Suppressor macrophage treated with lipopolysaccharide for 4 hours (primary cell): ENCODE results near the gene KANSL1L.
"Not testable (repeated sequence)": the region's sequence is repeated elsewhere in the genome, so short reads cannot be mapped to it uniquely, and the experiment has no call there.

Experiments used
- DNase-seq: peaks from one replicate; pipeline ENCODE4 v3.0.0-alpha.2; 2020

KANSL1L gene, protein sequence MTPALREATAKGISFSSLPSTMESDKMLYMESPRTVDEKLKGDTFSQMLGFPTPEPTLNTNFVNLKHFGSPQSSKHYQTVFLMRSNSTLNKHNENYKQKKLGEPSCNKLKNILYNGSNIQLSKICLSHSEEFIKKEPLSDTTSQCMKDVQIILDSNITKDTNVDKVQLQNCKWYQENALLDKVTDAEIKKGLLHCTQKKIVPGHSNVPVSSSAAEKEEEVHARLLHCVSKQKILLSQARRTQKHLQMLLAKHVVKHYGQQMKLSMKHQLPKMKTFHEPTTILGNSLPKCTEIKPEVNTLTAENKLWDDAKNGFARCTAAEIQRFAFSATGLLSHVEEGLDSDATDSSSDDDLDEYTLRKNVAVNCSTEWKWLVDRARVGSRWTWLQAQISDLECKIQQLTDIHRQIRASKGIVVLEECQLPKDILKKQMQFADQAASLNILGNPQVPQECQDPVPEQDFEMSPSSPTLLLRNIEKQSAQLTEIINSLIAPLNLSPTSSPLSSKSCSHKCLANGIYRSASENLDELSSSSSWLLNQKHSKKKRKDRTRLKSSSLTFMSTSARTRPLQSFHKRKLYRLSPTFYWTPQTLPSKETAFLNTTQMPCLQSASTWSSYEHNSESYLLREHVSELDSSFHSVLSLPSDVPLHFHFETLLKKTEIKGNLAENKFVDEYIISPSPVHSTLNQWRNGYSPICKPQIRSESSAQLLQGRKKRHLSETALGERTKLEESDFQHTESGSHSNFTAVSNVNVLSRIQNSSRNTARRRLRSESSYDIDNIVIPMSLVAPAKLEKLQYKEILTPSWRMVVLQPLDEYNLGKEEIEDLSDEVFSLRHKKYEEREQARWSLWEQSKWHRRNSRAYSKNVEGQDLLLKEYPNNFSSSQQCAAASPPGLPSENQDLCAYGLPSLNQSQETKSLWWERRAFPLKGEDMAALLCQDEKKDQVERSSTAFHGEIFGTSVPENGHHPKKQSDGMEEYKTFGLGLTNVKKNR

DNA sequence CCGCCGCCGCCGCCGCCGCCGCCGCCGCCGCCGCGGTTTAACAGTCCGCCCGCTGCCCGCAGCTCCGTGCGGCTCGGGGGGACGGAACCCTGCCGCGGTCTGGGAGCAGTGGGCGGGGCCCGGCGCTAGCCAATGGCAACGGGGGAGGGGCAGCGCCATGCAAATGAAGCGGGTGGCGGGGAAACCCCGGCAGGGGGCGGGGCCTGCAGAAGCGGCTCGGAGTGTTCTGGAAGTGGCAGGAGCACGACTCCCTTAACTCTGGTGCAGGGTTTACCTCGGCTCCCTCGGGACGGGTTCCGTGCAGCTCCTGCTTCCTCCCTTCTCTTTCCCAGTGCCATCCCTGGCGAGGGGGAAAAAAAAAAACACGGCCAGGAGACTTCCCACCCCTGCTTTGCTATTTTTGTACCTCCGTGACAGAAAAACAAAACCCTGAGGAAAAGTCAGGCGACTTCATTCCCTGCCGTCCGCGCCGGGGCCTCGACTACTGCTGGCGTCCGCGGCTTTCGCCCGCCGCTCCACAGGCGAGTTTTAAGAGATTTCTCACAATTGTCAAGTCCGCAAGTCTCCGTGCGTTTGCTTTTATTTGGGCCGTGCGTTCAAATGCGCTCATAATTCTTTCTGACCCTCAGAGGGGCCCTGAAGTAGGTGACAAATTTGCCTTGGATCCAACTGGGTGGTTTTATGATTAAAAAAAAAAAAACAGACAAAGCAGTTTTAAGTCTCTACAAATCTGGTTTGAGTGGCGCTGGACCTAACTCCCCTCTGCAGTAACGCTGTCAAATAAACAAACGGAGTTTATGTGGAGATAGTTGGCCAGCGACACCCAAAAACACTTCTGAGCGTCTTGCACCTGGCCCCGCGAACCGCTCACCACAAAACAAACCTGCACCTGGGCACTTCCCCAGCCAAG lies at the start of gene KANSL1L:
TSS of gene KANSL1L (minus strand) at position 101 of the 910 bp plus-strand sequence. CDS start 16,827 bp downstream, outside the sequence.
- peak; percentile 99 for DNase-seq

DNA sequence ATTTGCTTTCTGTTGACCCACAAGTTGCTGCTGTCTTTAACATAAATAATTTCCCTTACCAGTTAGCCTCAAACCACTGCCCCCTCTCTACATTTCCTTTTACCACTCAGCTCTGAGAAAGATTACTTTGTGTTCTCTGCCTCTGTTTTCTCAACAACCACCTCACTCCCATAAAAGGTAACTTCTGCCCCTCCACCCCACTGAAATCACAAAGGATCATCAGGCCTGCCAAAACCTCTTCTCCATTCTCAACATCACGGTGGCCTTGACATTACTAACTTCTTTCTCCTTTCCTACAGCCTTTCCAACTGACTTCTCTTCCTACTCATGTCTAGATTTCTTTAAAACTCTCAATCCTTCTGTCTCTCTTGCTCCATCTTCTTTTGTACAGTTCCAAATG lies 43.9 kb upstream of the KANSL1L start:
- DNase-seq, result no peak

DNA sequence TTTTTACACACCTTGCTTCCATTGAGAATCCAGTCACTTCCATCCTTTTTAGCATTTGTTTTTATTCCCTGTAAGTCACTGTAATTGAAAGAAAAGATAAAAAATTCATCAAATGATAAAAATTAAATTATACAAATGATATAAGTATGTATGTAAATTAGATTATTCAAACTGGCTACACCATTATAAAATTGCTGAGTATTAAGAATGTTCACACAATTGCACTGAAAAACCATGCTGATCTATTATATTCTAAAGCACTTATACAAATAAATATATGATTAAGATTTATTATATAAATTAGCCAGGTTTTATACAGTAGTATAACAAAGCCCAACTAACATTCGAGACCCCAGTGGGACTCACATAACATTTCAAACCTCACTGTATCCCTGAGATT lies 39.0 kb upstream of the KANSL1L start:
- DNase-seq, result no peak

DNA sequence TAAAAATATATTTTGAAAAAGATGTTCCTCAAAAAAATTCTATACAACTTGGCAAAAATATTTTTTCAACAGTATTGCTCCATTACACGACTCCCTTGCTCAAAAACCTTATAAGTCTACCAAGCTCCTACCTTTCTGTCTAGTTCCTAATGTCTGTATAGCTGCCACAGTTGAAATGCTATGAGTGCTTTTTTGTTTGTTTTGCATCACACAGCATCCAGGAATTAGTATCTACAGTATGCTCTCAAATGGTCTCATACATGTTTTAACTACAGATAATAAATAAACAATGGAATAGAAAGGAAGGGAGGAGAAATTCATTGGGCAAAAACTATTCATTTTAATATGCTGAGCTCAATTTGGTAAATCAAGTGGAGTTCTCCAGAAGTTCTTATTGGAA lies 36.7 kb upstream of the KANSL1L start:
- DNase-seq, result no peak

DNA sequence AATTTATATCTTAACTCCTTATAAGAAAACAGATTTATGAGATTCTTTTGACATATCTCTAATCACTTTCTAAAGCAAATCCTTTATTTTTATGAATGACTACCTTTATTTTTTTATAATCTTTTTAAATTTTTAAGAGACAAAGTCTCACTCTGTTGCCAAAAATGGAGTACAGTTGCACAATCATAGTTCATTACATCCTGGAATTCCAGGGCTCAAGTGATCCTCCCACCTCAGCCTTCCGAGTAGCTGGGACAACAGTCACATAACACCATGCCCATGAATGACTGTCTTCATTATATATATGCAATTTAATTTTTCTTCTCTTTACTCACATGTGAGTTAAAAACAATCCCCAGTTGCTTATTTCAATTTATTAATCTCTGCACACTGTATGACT lies 32.3 kb upstream of the KANSL1L start:
- DNase-seq, result no peak

DNA sequence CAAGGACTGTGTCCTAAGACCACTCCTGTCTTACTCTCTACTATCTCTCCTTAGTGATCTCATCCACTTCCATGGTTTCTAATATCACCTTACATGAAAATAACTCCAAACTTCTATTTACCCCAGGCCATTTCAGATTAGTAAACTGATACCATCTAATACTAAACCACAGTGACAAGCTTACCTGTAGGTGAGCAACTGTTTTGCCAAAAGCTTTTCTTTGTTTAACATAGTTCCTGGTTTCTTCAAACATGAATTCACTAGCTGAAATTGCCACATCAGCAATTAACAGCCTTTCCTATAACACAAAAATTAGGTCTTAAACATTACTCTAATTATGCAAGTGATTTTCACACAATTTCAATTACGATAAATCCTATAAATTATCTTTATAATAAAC lies 31.9 kb upstream of the KANSL1L start:
- DNase-seq, result no peak

DNA sequence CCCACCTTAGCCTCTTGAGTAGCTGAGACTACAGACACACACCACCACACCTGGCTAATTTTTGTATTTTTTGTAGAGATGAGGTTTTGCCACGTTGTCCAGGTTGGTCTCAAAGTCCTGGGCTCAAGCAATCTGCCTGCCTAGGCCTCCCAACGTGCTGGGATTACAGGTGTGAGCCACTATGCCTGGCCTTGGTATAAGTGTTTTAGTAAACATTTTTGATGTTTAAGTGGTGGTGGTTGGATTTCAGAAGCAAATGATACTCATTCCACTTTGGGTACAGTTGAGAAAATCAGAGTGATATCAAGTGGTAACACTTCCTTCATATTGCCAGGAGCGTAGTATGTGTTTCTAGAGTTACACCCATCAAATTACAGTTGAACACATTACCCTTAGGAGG lies 28.6 kb upstream of the KANSL1L start:
- no peak for DNase-seq

DNA sequence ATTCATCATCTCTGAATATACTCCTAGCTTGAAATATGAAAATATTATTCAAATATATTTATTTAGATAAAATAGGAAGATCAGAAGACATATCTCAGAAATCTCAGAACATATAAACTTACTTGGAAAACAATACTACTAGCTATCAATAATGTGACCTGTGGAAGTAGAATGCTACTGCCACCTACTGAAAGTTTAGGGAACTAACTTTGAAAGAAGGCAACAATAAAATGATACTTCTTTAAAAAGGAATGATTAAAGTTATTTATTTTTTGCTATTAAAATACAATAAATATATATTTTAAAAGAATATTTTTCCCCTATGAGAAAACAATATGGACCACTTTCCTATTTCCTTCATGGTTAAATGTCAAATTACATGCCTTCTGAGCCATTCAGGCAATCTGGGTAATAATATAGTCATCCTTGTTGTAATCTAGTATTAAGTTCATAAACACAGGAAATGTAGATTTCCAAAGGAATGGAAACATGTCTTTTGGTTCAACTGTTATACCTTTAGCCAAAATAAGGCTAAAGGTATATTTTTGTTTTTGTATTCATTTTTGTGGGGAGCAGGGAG lies 28.1 kb upstream of the KANSL1L start:
- DNase-seq, result peak; percentile 47

DNA sequence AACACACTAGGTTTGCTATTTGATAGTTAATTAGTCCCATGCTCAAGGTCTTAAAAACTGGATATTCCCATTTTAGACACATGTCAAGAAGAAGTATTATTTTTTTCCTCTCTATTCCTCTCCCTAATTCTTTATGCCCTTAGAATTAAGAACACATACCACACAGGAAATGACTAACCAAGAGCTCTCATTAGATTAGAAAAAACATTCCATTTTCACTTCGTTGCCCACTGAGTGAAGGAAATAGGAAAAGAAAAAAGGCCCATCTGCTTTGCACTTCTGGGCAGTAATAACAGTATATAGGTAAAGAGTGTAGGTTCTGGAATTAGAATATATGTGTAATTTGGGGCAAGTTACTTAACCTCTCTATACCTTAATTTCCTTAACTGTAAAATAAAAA lies 27.1 kb upstream of the KANSL1L start:
- DNase-seq, result no peak

DNA sequence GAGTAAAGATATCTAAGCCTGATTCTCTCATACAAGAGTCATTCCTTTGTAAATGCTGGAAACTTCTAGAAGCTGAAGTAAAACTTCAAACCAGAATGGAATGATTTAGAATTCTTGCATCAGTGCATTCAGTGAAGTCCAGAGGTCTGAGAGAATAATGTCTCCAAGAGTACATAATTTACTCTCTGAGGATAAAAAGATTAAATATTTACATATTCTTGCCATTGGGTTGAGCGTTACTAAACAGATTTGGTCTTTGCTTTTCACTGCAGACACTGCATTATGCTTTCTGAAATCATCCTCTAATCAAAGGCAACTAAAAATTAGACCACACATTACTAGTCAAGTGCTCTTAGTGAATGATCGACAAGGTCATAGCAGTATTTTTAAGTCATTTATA lies 26.5 kb upstream of the KANSL1L start:
- DNase-seq, result no peak

DNA sequence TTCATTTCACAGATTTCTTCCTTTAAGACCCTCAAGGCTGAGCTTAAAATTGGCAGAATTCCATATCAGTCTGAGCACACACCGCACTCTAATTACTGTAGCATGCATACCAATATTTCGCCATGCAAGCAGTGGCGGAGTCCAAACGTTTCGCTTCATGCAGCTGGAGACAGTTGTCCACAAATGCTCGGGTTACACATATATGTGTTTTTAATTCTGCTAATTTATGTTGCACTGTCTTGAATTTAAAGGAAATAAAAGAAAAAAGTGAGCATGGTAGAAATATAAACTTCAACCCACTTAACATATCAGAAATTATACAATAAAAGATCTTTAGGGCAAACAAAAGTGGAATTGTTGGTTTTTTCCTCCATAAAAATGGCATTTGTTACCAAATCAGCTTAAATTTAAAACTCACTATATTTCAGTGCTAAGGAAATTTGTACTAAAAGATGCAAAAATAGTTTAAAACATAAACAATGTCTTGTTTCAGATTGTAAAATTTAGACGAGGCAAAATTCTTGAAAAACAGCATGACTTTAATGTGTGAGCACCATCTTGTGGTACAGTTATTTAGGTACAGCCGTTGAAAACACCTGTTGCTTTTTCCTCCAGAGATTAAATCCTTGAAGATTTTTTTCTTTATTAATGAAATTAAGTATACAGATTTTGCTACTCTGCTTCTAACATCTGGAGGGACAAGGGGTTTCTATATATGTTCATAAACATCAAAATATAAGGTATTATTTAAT lies 24.1 kb upstream of the KANSL1L start:
- peak; percentile 69 for DNase-seq

DNA sequence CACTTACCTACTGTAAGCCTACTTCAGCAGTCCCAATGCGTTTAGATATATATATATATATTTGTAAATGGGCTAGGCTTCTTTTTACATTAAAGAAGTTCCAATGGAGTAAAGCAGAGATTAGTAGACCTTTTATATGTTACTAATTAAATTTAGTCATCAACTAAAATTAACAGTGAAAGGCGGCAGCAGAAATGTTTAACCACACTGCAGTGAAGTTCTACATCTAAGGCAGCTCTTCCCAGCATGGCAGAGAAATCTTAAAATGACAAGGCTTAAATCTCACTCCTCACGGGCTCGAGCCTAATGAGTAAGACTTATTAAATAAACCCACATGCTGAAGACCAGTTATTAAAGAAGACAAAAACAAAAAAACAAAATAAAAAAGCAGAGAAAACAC lies 19.1 kb upstream of the KANSL1L start:
- no peak for DNase-seq

DNA sequence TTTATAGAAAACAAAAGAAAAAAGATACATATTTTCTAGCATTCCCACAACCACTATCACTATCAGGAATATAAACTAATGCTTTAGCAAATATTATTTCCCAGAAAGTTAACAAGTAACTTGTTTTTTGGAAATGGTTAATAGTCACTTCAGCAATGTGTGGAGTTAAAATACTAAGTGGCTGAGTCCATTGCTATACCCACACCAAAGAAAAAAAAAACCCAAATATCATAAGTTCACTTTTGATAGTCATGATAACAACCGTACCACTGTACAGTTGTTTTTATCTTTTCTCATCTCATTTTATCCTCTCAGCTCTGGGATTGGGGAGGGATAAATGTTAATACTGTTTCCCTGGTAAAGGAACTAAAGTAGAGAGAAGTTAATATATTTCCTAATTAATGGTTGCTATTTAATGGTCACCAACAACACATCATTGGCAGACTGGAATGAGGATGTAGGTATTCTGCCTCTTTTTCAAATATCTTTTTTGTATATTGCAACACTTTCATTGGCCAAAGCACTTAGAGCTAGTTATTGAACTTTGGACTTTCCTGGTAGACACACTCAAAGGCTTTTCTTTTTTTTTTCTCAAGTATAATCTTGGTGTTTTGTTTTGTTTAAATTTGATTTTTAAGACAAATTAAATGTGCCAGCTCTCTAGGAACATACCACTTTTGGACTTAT lies 18.4 kb upstream of the KANSL1L start:
- DNase-seq, result no peak

DNA sequence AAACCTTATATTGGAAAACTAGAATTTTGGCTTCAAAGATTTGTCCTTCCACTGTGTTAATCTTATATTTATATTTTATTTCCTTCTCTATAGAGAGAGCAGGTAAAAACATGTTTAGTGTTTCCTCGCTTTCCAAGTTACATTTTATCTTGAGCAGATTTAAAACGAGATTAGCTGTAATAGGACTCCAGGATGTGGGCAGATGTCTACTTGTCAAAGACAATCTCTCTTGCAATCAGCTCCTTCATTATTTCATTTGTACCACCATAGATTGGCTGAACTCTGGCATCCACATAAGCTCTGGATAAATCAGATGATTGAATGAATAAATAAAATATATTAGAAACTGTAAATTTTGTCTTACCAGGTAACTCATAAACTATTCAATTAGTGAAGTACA lies 17.5 kb upstream of the KANSL1L start:
- no peak for DNase-seq

DNA sequence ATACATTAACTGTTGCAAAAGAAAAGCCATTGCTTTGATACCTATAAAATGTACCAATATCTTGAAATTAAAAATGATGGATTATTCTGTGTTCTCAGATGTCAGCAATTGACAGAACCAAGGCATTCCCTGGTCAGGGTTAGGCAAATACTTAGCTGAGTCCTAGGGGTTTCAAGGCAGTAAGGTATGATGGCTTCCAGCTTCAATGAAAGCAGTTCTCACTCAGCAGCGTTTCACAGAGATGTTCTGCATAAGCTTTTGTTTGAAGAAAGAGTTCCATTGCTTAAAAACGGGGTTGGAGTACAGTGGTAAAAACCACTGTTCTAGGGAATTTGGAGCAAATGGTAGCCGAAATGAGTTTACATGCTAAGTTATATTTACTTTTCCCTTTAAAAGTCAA lies 17.0 kb upstream of the KANSL1L start:
- DNase-seq, result no peak

DNA sequence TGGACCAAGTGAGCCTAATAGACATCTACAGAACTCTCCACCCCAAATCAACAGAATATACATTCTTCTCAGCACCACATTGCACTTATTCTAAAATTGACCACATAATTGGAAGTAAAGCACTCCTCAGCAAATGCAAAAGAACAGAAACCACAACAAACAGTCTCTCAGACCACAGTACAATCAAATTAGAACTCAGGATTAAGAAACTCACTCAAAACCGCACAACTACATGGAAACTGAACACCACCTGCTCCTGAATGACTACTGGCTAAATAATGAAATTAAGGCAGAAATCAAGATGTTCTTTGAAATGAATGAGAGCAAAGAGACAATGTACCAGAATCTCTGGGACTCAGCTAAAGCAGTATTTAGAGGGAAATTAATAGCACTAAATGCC lies 12.7 kb upstream of the KANSL1L start:
- not testable (repeated sequence) for DNase-seq

DNA sequence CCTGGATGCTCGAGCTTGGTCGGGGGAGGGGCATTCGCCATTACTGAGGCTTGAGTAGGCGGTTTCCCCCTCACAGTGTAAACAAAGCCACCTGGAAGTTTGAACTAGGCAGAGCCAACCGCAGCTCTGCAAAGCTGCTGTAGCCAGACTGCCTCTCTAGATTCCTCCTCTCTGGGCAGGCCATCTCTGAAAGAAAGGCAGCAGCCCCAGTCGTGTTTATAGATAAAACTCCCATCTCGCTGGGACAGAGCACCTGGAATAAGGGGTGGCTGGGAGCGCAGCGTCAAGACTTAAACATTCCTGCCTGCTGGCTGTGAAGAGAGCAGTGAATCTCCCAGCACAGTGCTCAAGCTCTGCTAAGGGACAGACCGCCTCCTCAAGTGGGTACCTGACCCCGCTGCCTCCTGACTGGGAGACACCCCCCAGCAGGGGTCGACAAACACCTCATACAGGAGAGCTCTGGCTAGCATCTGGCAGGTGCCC lies 10.4 kb upstream of the KANSL1L start:
- DNase-seq, result not testable (repeated sequence)

DNA sequence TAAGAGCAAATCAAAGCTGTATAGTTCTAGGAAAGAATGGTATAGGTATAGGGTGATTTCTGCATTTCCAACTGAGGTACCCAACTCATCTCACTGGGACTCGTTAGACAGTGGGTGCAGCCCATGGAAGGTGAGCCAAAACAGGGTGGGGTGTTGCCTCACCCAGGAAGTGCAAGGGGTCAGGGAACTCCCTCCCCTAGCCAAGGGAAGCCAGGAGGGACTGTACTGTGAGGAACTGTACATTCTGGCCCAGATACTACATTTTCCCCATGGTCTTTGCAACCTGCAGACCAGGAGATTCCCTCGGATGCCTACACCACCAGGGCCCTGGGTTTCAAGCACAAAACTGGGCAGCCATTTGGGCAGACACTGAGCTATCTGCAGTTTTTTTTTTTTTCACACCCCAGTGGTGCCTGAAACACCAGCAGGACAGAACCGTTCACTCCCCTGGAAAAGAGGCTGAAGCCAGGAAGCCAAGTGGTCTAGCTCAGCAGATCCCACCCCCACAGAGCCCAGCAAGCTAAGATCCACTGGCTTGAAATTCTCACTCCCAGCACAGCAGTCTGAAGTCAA lies 9.9 kb upstream of the KANSL1L start:
- not testable (repeated sequence) for DNase-seq

DNA sequence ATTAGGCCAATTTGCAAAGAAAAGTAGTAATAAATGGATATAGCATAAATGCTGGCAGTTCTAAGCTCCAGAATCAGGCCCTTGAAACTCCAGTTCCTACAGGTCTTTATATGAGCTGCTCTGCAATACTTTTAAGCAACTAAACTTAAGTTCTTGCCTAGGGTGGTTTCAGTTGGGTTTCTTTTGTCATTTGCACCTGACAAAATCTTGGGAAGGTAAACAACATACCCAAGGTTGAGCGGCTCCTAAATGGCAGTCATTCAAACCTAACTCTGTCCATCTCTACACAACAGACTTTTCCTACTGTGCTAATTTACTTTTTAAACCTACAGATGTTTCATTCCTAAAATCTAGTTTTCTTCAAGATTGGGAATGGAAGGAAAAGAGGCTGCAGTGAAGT lies 9.3 kb upstream of the KANSL1L start:
- no peak for DNase-seq

DNA sequence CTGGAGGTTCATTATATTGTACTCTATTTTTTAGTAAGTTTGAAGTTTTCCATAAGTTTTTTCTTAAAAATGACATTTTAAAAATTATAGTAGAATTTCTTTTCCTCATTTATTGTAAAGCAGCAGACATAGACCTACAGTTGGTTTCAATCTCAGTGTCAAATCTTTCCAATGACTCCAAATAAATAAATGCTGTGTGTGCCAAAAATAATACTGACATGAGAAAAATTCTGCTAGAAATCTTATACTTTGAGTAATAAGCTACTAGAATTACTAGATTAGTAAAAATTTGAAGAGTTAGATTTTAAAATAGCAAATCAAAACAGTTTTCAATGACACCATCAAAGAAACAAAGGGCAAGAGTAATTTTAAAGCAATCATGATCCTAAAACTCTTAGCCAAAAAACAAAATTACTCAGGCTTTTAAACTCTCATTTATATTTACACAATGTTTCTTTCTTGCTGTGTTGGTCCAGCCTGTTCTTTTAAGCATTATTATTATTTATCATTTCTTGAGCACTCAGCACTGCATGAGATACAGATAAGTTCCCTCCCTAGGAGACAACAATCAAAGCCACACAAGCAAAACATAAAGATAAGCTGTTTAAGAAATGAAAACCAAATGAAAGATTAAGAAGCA lies 8.3 kb upstream of the KANSL1L start:
- DNase-seq, result no peak
